Neural progenitor cell (in vitro differentiated cells): ENCODE measurements around the gene TCEANC2.

Experiments
- EZH2 ChIP-seq: fragments of 200-600 bp; sonication (generic); IDR thresholded peaks from 2 replicates; pipeline ENCODE4 v1.6.1; 2017; ENCODE audit warnings: antibody characterized with exemption, mild to moderate bottlenecking, moderate library complexity
- EZH2phosphoT487 ChIP-seq: fragments of 200-600 bp; sonication (generic); IDR thresholded peaks from 2 replicates; pipeline ENCODE4 v1.6.1; 2017; ENCODE audit warnings: antibody characterized with exemption
- TF ChIP-seq, protein P1 (sequence below): fragments of 200-600 bp; sonication (generic); IDR thresholded peaks from 2 replicates; pipeline ENCODE4 v1.5.1; 2017; ENCODE audit warnings: antibody characterized with exemption, mild to moderate bottlenecking

- TF ChIP-seq, protein P1, sequence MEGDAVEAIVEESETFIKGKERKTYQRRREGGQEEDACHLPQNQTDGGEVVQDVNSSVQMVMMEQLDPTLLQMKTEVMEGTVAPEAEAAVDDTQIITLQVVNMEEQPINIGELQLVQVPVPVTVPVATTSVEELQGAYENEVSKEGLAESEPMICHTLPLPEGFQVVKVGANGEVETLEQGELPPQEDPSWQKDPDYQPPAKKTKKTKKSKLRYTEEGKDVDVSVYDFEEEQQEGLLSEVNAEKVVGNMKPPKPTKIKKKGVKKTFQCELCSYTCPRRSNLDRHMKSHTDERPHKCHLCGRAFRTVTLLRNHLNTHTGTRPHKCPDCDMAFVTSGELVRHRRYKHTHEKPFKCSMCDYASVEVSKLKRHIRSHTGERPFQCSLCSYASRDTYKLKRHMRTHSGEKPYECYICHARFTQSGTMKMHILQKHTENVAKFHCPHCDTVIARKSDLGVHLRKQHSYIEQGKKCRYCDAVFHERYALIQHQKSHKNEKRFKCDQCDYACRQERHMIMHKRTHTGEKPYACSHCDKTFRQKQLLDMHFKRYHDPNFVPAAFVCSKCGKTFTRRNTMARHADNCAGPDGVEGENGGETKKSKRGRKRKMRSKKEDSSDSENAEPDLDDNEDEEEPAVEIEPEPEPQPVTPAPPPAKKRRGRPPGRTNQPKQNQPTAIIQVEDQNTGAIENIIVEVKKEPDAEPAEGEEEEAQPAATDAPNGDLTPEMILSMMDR = no peak
- TF ChIP-seq EZH2phosphoT487 (no peak), EZH2 (no peak)
Measured at GRCh38 chr1:54045496-54045895, 7.9 kb upstream of the TCEANC2 start.
